GM20000 (cell line): ENCODE data around the gene NCAPG.
"Not testable (repeated sequence)": the region's sequence is repeated elsewhere in the genome, so short reads cannot be mapped to it uniquely, and the experiment has no call there.

Experiments used
- DNase-seq: peaks from one replicate; pipeline ENCODE4 v3.0.0; 2012; ENCODE audit warnings: low spot score
- TF ChIP-seq, protein P1 (sequence below): IDR thresholded peaks from 2 replicates; pipeline ENCODE4 v1.5.1; 2012; ENCODE audit warnings: mild to moderate bottlenecking, control low read depth; ENCODE audit errors: extremely low read depth, missing control alignments

The NCAPG gene

GRCh38 chr4:17859793-17860406 is 49.1 kb downstream of the NCAPG start:
- DNase-seq: no peak
- TF ChIP-seq, protein P1, sequence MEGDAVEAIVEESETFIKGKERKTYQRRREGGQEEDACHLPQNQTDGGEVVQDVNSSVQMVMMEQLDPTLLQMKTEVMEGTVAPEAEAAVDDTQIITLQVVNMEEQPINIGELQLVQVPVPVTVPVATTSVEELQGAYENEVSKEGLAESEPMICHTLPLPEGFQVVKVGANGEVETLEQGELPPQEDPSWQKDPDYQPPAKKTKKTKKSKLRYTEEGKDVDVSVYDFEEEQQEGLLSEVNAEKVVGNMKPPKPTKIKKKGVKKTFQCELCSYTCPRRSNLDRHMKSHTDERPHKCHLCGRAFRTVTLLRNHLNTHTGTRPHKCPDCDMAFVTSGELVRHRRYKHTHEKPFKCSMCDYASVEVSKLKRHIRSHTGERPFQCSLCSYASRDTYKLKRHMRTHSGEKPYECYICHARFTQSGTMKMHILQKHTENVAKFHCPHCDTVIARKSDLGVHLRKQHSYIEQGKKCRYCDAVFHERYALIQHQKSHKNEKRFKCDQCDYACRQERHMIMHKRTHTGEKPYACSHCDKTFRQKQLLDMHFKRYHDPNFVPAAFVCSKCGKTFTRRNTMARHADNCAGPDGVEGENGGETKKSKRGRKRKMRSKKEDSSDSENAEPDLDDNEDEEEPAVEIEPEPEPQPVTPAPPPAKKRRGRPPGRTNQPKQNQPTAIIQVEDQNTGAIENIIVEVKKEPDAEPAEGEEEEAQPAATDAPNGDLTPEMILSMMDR: no peak

- DNase-seq: not testable (repeated sequence)
Observed at GRCh38 chr4:17861906-17862305, 51.1 kb downstream of the NCAPG start.

DNA sequence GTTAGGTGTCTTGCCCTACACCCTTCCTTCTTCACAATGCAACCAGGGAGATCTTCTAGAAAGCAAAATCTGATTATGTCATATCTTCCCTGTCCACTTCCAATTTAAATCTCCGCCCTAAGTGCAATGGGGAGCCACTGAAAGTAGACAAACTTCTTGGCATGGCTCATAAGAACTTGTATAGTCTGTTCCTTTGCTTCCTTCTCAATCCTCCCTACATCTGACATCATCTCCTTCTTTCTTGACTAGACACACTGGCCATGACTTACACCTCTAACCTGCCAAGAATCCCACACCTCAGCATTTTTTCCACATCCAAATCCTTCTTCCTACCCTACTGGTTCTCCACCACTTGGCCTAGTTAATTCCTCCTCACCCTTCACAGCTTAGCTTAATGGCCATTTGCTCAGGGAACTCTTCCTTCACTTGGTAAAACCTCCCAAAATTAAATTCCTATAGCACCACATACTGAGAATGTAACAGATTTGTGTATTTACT is 55.1 kb downstream of the NCAPG start:
- DNase-seq: no peak
- TF ChIP-seq, protein P1: no peak

DNA sequence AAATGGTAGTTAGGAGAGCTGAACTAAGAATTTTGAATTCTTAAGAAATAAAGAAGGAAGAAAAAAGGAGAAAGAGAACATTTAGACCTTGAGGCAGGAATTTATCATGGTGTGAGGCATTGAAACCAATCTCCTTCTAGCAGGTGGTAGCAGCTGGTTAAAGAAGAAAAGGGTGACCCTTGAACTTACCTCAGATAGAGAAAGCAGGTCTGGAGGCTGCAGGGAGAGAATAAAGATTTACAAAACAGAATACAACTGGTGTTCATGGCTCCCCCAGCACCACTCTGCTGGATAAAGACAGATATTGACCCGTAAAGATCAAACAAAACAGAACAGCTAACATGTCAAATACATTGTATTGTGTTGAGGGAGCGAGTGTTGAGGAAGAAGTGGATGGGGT is 56.0 kb downstream of the NCAPG start:
- DNase-seq: no peak
- TF ChIP-seq, protein P1: no peak

GRCh38 chr4:17867276-17867675 is 56.5 kb downstream of the NCAPG start:
- TF ChIP-seq, protein P1: no peak
- DNase-seq: no peak

GRCh38 chr4:17869327-17869726 is 58.5 kb downstream of the NCAPG start:
- no peak for DNase-seq
- TF ChIP-seq, protein P1: no peak

GRCh38 chr4:17875402-17876070 is 64.8 kb downstream of the NCAPG start:
- DNase-seq: peak; percentile 20
- TF ChIP-seq, protein P1: no peak

DNA sequence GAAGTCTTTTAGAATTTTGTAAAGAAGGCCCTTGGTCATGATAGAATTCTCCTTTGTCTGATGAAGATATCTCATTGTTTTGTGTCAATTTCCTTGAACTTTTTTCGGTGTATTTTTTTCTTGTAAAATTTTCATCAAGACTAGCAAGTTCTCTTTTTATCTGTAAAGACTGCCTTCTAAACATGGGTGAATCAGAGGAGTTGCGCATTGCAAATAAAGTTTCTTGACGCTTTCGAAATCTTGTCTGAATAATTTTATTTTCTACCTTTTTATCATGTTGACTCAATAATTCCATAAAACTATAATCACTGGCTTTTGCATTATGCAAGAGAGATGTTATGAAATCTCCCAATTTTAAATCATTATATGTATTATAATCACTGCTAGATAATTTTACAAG is 66.2 kb downstream of the NCAPG start:
- DNase-seq: no peak
- TF ChIP-seq, protein P1: no peak
